ENCODE data around the gene HEXIM2. TPM values are rescaled to one million over a fixed set of nuclear protein-coding genes. Genes with fewer than 3 reads are reported as not detected.

HEXIM2 gene
- total RNA-seq, 2 experiments from 2014 or later = 1.3 to 1.5 TPM

GRCh38 chr17:45114117-45114932 is 47.4 kb upstream of the HEXIM2 start:
- H3K27ac Mint-ChIP-seq = no peak overlapping the region
- Histone ChIP-seq H3K36me3 (ENCODE audit: insufficient read depth, low read length) (no peaks in the 10 kb centered on the region), H3K4me3 (ENCODE audit: low read length) (no peak overlapping the region), H3K27ac (ENCODE audit: low read depth in 1 of 2, low read length in 2 of 2) (no peak overlapping the region), H3K4me1 (ENCODE audit: insufficient read depth, low read length) (no peaks in the 10 kb centered on the region), H3K9me3 (ENCODE audit: control insufficient read depth in 1 of 2, insufficient read depth in 1 of 2, low read length in 2 of 2) (no peaks in the 10 kb centered on the region), H3K27me3 (ENCODE audit: control insufficient read depth in 1 of 2, insufficient read depth in 2 of 2, low read length in 2 of 2) (no peaks in the 10 kb centered on the region)
- no peaks in the 10 kb centered on the region for H3K9me3 Mint-ChIP-seq
- intact Hi-C loops (cut with DNase I, micrococcal nuclease) = no loop called here
- ATAC-seq (ENCODE audit: poor library complexity) (no peak), DNase-seq (no peak)
- no peak overlapping the region for H3K4me3 Mint-ChIP-seq
- no peaks in the 10 kb centered on the region for H3K4me1 Mint-ChIP-seq (ENCODE audit: low read depth)
- CTCF ChIA-PET = no interaction called here
- POLR2A ChIA-PET = no interaction called here
- TF ChIP-seq, protein P1, sequence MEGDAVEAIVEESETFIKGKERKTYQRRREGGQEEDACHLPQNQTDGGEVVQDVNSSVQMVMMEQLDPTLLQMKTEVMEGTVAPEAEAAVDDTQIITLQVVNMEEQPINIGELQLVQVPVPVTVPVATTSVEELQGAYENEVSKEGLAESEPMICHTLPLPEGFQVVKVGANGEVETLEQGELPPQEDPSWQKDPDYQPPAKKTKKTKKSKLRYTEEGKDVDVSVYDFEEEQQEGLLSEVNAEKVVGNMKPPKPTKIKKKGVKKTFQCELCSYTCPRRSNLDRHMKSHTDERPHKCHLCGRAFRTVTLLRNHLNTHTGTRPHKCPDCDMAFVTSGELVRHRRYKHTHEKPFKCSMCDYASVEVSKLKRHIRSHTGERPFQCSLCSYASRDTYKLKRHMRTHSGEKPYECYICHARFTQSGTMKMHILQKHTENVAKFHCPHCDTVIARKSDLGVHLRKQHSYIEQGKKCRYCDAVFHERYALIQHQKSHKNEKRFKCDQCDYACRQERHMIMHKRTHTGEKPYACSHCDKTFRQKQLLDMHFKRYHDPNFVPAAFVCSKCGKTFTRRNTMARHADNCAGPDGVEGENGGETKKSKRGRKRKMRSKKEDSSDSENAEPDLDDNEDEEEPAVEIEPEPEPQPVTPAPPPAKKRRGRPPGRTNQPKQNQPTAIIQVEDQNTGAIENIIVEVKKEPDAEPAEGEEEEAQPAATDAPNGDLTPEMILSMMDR (IDR thresholded peaks at IDR 0.05) = no peak
- no peaks in the 10 kb centered on the region for H3K36me3 Mint-ChIP-seq (ENCODE audit: low read depth)
- H3K27me3 Mint-ChIP-seq = no peaks in the 10 kb centered on the region

GRCh38 chr17:45115015-45115625 is 46.6 kb upstream of the HEXIM2 start:
- no peak overlapping the region for H3K4me3 ChIP-seq (ENCODE audit: low read length)
- ATAC-seq (ENCODE audit: poor library complexity) = no peak
- no peaks in the 10 kb centered on the region for H3K4me1 ChIP-seq (ENCODE audit: insufficient read depth, low read length)
- no peaks in the 10 kb centered on the region for H3K27me3 Mint-ChIP-seq
- TF ChIP-seq, protein P1 (IDR thresholded peaks at IDR 0.05) = no peak
- H3K4me1 Mint-ChIP-seq (ENCODE audit: low read depth) = no peaks in the 10 kb centered on the region
- DNase-seq = no peak
- ChIA-PET POLR2A (no interaction called here), CTCF (no interaction called here)
- no peak overlapping the region for H3K27ac ChIP-seq (ENCODE audit: low read depth in 1 of 2, low read length in 2 of 2)
- no peaks in the 10 kb centered on the region for H3K36me3 Mint-ChIP-seq (ENCODE audit: low read depth)
- no peak overlapping the region for H3K4me3 Mint-ChIP-seq
- H3K9me3 ChIP-seq (ENCODE audit: control insufficient read depth in 1 of 2, insufficient read depth in 1 of 2, low read length in 2 of 2) = no peaks in the 10 kb centered on the region
- no peak overlapping the region for H3K27ac Mint-ChIP-seq
- intact Hi-C loops (cut with DNase I, micrococcal nuclease) = no loop called here
- no peaks in the 10 kb centered on the region for H3K9me3 Mint-ChIP-seq
- H3K27me3 ChIP-seq (ENCODE audit: control insufficient read depth in 1 of 2, insufficient read depth in 2 of 2, low read length in 2 of 2) = no peaks in the 10 kb centered on the region
- H3K36me3 ChIP-seq (ENCODE audit: insufficient read depth, low read length) = no peaks in the 10 kb centered on the region

- POLR2A ChIA-PET = no interaction called here
- CTCF ChIA-PET = no interaction called here
- Mint-ChIP-seq H3K36me3 (ENCODE audit: low read depth) (no peaks in the 10 kb centered on the region), H3K9me3 (no peaks in the 10 kb centered on the region), H3K27ac (no peak overlapping the region), H3K4me3 (no peak overlapping the region), H3K4me1 (ENCODE audit: low read depth) (no peaks in the 10 kb centered on the region), H3K27me3 (no peaks in the 10 kb centered on the region)
- H3K36me3 ChIP-seq (ENCODE audit: insufficient read depth, low read length) = no peaks in the 10 kb centered on the region
- H3K4me1 ChIP-seq (ENCODE audit: insufficient read depth, low read length) = no peaks in the 10 kb centered on the region
- ATAC-seq (ENCODE audit: poor library complexity) (no peak), DNase-seq (no peak)
- TF ChIP-seq, protein P1 (IDR thresholded peaks at IDR 0.05) = no peak
- intact Hi-C loops (cut with DNase I, micrococcal nuclease) = no loop called here
- H3K27me3 ChIP-seq (ENCODE audit: control insufficient read depth in 1 of 2, insufficient read depth in 2 of 2, low read length in 2 of 2) = no peaks in the 10 kb centered on the region
- H3K9me3 ChIP-seq (ENCODE audit: control insufficient read depth in 1 of 2, insufficient read depth in 1 of 2, low read length in 2 of 2) = no peaks in the 10 kb centered on the region
- no peak overlapping the region for H3K27ac ChIP-seq (ENCODE audit: low read depth in 1 of 2, low read length in 2 of 2)
- no peak overlapping the region for H3K4me3 ChIP-seq (ENCODE audit: low read length)
Measured at GRCh38 chr17:45115871-45116270, 45.8 kb upstream of the HEXIM2 start.

Data from CD4-positive, alpha-beta T cell (primary cell).